ENCODE measurements around the gene BMAL1. TPM values are rescaled to one million over a fixed set of nuclear protein-coding genes. Genes with fewer than 3 reads are reported as not detected.

The BMAL1 gene
- total and polyA plus RNA-seq, 2 donors from 2014 or later = 9.2 to 20.6 TPM

DNA sequence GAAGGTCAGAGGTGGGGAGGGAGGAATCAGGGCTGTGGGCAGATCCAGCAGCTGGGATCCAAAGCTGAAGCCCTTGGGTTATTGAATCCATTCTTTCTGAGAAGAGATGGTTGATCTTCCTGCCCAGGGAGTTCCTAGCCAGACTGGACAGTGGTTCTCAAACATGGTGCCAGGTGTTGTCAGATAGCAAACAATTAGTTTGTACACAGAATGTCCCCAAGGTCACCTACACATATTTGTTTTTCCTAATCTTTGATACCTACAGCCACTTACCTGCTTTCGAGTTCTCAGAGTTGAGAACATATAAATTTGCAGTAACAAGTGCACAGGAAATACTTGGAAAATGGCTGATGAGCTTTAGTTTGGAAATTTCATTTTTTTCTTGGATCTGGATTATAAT lies 54.5 kb downstream of the BMAL1 start:
- H3K27ac ChIP-seq (ENCODE audit: low read depth in 2 of 2, low read length in 2 of 2) = no peak overlapping the region
- TF ChIP-seq, protein P1, sequence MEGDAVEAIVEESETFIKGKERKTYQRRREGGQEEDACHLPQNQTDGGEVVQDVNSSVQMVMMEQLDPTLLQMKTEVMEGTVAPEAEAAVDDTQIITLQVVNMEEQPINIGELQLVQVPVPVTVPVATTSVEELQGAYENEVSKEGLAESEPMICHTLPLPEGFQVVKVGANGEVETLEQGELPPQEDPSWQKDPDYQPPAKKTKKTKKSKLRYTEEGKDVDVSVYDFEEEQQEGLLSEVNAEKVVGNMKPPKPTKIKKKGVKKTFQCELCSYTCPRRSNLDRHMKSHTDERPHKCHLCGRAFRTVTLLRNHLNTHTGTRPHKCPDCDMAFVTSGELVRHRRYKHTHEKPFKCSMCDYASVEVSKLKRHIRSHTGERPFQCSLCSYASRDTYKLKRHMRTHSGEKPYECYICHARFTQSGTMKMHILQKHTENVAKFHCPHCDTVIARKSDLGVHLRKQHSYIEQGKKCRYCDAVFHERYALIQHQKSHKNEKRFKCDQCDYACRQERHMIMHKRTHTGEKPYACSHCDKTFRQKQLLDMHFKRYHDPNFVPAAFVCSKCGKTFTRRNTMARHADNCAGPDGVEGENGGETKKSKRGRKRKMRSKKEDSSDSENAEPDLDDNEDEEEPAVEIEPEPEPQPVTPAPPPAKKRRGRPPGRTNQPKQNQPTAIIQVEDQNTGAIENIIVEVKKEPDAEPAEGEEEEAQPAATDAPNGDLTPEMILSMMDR (IDR thresholded peaks at IDR 0.05; ENCODE audit: borderline replicate concordance, extremely low read depth, insufficient read depth) = no peak
- FAIRE-seq (no peak), DNase-seq (no peak)
- H3K9ac ChIP-seq (ENCODE audit: low read length in 3 of 3) = no peak overlapping the region
- intact Hi-C loops (cut with DNase I) = loop anchor here (10.0 kb wide), 1 partner anchor 117 kb away; no protein-coding TSS in a partner anchor
- H3K4me3 ChIP-seq (ENCODE audit: low read length in 3 of 3) = no peak overlapping the region
- no peaks in the 10 kb centered on the region for H3K27me3 ChIP-seq (ENCODE audit: control insufficient read depth, insufficient read depth, low read length)
- H3K9me3 ChIP-seq (ENCODE audit: control insufficient read depth in 2 of 3, insufficient read depth in 1 of 3, low read length in 3 of 3) = no peaks in the 10 kb centered on the region
- H3K36me3 ChIP-seq (ENCODE audit: control insufficient read depth in 2 of 3, insufficient read depth in 3 of 3, low read length in 3 of 3) = no peaks in the 10 kb centered on the region
- peaks cover 2 to 14% (median 8%) of the 10 kb centered on the region in 3 donors for H3K4me1 ChIP-seq (ENCODE audit: control insufficient read depth in 2 of 3, insufficient read depth in 2 of 3, low read depth in 1 of 3, low read length in 3 of 3)

DNA sequence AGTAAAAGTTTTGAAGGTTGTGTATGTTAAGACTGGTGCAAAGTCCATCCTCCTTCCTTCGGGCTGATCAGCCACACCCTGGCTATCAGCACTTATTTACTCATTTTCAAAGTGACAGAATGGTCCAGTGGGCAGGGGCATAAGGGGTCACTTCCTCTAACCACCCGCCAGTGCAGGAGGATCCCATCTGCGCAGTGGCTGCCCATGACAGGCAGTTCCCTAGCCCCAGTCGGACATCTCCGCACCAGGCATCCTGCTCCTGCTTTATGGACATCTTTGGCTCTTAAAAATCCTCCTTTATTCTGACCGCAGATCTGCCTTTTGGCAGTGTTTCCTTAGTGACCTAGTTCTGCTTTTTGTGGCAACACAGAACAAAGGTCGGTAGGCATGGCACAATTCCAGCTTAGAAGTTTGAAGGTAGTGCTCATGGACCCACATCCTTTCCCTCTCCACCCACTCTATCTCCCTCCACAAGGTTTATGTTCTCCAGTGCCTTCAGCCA lies 55.9 kb downstream of the BMAL1 start:
- no peak for FAIRE-seq
- no peak overlapping the region for H3K4me3 ChIP-seq (ENCODE audit: low read length in 3 of 3)
- intact Hi-C loops (cut with DNase I) = loop anchor here (10.0 kb wide), 1 partner anchor 119 kb away; no protein-coding TSS in a partner anchor
- H3K27ac ChIP-seq (ENCODE audit: low read depth in 2 of 2, low read length in 2 of 2) = no peak overlapping the region
- no peak for DNase-seq
- no peaks in the 10 kb centered on the region for H3K9me3 ChIP-seq (ENCODE audit: control insufficient read depth in 2 of 3, insufficient read depth in 1 of 3, low read length in 3 of 3)
- H3K9ac ChIP-seq (ENCODE audit: low read length in 3 of 3) = no peak overlapping the region
- H3K36me3 ChIP-seq (ENCODE audit: control insufficient read depth in 2 of 3, insufficient read depth in 3 of 3, low read length in 3 of 3) = no peaks in the 10 kb centered on the region
- H3K27me3 ChIP-seq (ENCODE audit: control insufficient read depth, insufficient read depth, low read length) = no peaks in the 10 kb centered on the region
- TF ChIP-seq, protein P1 (IDR thresholded peaks at IDR 0.05; ENCODE audit: borderline replicate concordance, extremely low read depth, insufficient read depth) = no peak
- peaks cover 0 to 15% (median 8%) of the 10 kb centered on the region in 3 donors for H3K4me1 ChIP-seq (ENCODE audit: control insufficient read depth in 2 of 3, insufficient read depth in 2 of 3, low read depth in 1 of 3, low read length in 3 of 3)

DNA sequence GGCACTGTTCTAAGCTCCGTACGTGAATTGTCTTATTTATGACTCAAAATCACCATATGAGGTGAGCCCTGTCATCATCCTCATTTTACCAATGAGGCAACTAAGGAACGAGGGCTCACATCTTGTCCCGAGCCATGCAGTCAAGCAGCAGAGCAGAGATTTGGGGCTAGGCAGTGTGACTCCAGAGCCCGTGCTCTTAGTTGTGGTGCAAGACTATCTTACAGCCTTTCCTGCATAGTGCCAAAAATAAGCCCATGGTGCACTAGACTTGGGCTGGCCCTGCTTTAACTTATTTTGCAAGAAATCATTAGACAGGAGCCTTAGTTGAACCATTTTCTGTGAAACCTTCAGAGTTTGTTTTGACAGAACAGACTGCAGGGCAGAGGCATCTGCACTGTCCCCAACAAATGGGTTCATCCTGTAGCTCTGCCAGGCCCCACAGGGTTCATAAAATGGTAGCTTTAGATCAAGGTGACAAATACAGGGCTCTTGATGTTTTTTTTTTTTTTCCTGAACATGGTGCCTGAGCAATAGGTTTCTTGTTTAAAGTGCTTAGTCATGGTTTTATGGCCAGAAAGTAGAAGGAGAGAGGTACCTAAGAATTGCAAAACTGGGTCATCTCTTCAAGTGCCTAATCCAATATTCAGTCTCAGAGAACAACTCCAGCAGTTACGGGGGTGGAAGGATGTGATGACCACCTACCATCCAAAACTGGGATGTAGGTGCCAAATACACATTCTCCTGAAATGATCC lies 56.6 kb downstream of the BMAL1 start:
- Histone ChIP-seq H3K36me3 (ENCODE audit: control insufficient read depth in 2 of 3, insufficient read depth in 3 of 3, low read length in 3 of 3) (no peaks in the 10 kb centered on the region), H3K9ac (ENCODE audit: low read length in 3 of 3) (no peak overlapping the region), H3K4me3 (ENCODE audit: low read length in 3 of 3) (no peak overlapping the region), H3K4me1 (ENCODE audit: control insufficient read depth in 2 of 3, insufficient read depth in 2 of 3, low read depth in 1 of 3, low read length in 3 of 3) (peaks cover 0 to 20% (median 8%) of the 10 kb centered on the region in 3 donors), H3K27ac (ENCODE audit: low read depth in 2 of 2, low read length in 2 of 2) (no peak overlapping the region), H3K27me3 (ENCODE audit: control insufficient read depth, insufficient read depth, low read length) (no peaks in the 10 kb centered on the region), H3K9me3 (ENCODE audit: control insufficient read depth in 2 of 3, insufficient read depth in 1 of 3, low read length in 3 of 3) (no peaks in the 10 kb centered on the region)
- DNase-seq (no peak), FAIRE-seq (no peak)
- TF ChIP-seq, protein P1 (IDR thresholded peaks at IDR 0.05; ENCODE audit: borderline replicate concordance, extremely low read depth, insufficient read depth) = no peak
- intact Hi-C loops (cut with DNase I) = loop anchor here (10.0 kb wide), 1 partner anchor 119 kb away; no protein-coding TSS in a partner anchor

Data from kidney (tissue), 14 donors.